MM.1S (cell line): ENCODE measurements around the gene FCAR.
"Not testable (repeated sequence)": the region's sequence is repeated elsewhere in the genome, so short reads cannot be mapped to it uniquely, and the experiment has no call there.

Source experiments
- EZH2 ChIP-seq: fragments of 300-600 bp; sonication (generic); optimal IDR thresholded peaks from 2 replicates; pipeline ENCODE3; 2017; ENCODE audit warnings: low read depth, mild to moderate bottlenecking, antibody characterized with exemption, low read length, mixed read lengths
- EZH2phosphoT487 ChIP-seq: fragments of 300-600 bp; sonication (generic); IDR thresholded peaks from 2 replicates; pipeline ENCODE4 v1.6.1; 2018; ENCODE audit warnings: antibody characterized with exemption, low read length
- TF ChIP-seq, protein P1 (sequence below): fragments of 300-600 bp; sonication (generic); IDR thresholded peaks from 2 replicates; pipeline ENCODE4 v1.5.1; 2016; ENCODE audit warnings: antibody characterized with exemption, low read length, mixed read lengths

DNA sequence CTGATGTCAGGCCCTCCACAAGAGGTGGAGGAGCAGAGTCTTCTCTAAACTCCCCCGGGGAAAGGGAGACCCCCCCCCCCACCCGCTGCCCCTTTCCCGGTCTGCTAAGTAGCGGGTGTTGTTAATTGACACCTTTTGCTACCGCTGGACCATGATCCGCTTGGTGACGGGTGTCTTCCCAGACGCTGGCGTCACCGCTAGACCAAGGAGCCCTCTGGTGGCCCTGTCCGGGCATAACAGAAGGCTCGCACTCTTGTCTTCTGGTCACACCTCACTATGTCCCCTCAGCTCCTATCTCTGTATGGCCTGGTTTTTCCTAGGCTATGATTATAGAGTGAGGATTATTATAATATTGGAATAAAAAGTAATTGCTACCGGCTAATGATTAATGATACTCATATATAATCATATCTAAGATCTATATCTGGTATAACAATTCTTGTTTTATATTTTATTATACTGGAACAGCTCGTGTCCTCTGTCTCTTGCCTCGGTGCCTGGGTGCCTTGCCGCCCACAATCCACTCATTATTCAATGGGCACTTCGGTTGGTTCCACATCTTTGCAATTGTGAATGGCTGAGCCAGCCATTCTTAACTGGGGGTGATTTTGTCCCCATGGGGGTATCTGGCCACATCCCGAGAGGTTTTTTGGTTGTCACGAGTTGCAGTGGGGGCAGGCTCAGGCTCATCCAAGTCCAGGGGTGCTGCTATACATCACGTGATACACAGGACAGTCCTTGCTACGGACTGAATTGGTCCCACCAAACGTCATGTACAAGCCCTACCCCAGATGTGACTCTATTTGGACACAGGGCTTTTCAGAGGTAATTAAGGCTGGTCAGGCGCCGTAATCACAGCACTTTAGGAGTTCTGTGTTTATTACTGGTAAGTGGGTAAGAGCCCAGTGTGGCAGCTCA lies 45.9 kb downstream of the FCAR start:
- TF ChIP-seq, protein P1, sequence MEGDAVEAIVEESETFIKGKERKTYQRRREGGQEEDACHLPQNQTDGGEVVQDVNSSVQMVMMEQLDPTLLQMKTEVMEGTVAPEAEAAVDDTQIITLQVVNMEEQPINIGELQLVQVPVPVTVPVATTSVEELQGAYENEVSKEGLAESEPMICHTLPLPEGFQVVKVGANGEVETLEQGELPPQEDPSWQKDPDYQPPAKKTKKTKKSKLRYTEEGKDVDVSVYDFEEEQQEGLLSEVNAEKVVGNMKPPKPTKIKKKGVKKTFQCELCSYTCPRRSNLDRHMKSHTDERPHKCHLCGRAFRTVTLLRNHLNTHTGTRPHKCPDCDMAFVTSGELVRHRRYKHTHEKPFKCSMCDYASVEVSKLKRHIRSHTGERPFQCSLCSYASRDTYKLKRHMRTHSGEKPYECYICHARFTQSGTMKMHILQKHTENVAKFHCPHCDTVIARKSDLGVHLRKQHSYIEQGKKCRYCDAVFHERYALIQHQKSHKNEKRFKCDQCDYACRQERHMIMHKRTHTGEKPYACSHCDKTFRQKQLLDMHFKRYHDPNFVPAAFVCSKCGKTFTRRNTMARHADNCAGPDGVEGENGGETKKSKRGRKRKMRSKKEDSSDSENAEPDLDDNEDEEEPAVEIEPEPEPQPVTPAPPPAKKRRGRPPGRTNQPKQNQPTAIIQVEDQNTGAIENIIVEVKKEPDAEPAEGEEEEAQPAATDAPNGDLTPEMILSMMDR: peak; percentile 28; the same call in 1 of the 2 replicates
- TF ChIP-seq EZH2phosphoT487, EZH2: not testable (repeated sequence)
